ENCODE measurements around the gene CISD3. TPM values are rescaled to one million over a fixed set of nuclear protein-coding genes. Genes with fewer than 3 reads are reported as not detected.

The CISD3 gene
- total and polyA plus RNA-seq, 2 donors (not counting 1 experiment from before 2014, with no cell fraction given), result 5.0 to 11.3 TPM

- Mint-ChIP-seq H3K27ac (no peak overlapping the region), H3K4me3 (no peak overlapping the region), H3K9me3 (ENCODE audit: insufficient read depth) (no peaks in the 10 kb centered on the region), H3K27me3 (no peaks in the 10 kb centered on the region), H3K4me1 (peaks cover 11% of the 10 kb centered on the region)
- CTCF ChIA-PET, result interaction anchor here (0.7 kb wide), 1 partner anchor 15 kb away, joined by 3 read pairs; no protein-coding TSS in a partner anchor
- Histone ChIP-seq H3K36me3 (replicated peaks in 1 of 2; ENCODE audit: control extremely low read depth in 1 of 2, control insufficient read depth in 1 of 2, extremely low read depth in 1 of 2, insufficient read depth in 2 of 2, low read length in 1 of 2) (peaks cover 0 to 78% of the 10 kb centered on the region in 2 experiments), H3K4me1 (ENCODE audit: control insufficient read depth in 2 of 2, insufficient read depth in 2 of 2, low read length in 2 of 2) (peaks cover 0 to 5% of the 10 kb centered on the region in 2 donors), H4K20me1 (ENCODE audit: control insufficient read depth, insufficient read depth, low read length, poor library complexity, severe bottlenecking) (peaks cover 21% of the 10 kb centered on the region), H3K9me3 (ENCODE audit: control extremely low read depth in 1 of 3, control insufficient read depth in 2 of 3, insufficient read depth in 1 of 3, low read length in 2 of 3) (no peaks in the 10 kb centered on the region), H3K4me3 (ENCODE audit: control extremely low read depth in 1 of 5, extremely low read depth in 1 of 5, insufficient read depth in 1 of 5, low read depth in 2 of 5, low read length in 4 of 5) (no peak overlapping the region), H2AFZ (ENCODE audit: insufficient read depth, low read depth, low read length, poor library complexity, severe bottlenecking) (no peak overlapping the region), H3K27ac (ENCODE audit: low read length in 2 of 2) (no peak overlapping the region), H3K79me2 (ENCODE audit: control insufficient read depth, insufficient read depth, low read length) (no peaks in the 10 kb centered on the region), H3K27me3 (replicated peaks in 1 of 4; ENCODE audit: control extremely low read depth in 1 of 4, control insufficient read depth in 3 of 4, insufficient read depth in 4 of 4, low read length in 3 of 4) (no peaks in the 10 kb centered on the region), H3K9ac (ENCODE audit: low read length) (no peak overlapping the region), H3K4me2 (replicated peaks; ENCODE audit: low read depth, low read length, poor library complexity, severe bottlenecking) (no peak overlapping the region)
- POLR2A ChIA-PET, result interaction anchor here (1.2 kb wide), 1 partner anchor 11 kb away, joined by 3 read pairs; no protein-coding TSS in a partner anchor
- intact Hi-C loops (cut with micrococcal nuclease), result no loop called here
- DNase-seq (no peak), ATAC-seq (ENCODE audit: low read depth) (no peak)
- TF ChIP-seq EZH2 (IDR thresholded peaks at IDR 0.05; ENCODE audit: borderline replicate concordance, insufficient read depth, low read depth, low read length, poor library complexity, severe bottlenecking) (no peak), CTCF (IDR thresholded peaks at IDR 0.05) (no peak)
- WGBS (ENCODE audit: insufficient coverage), result 94% methylated on average over 31 of the region's 39 CpGs
Observed at GRCh38 chr17:38719943-38720641, 10.0 kb upstream of the CISD3 start.

GRCh38 chr17:38720941-38721340 is 9.2 kb upstream of the CISD3 start:
- Histone ChIP-seq H3K79me2 (ENCODE audit: control insufficient read depth, insufficient read depth, low read length) (no peaks in the 10 kb centered on the region), H3K27me3 (replicated peaks in 1 of 4; ENCODE audit: control extremely low read depth in 1 of 4, control insufficient read depth in 3 of 4, insufficient read depth in 4 of 4, low read length in 3 of 4) (no peaks in the 10 kb centered on the region), H4K20me1 (ENCODE audit: control insufficient read depth, insufficient read depth, low read length, poor library complexity, severe bottlenecking) (peaks cover 21% of the 10 kb centered on the region), H3K4me1 (ENCODE audit: control insufficient read depth in 2 of 2, insufficient read depth in 2 of 2, low read length in 2 of 2) (peaks cover 0 to 5% of the 10 kb centered on the region in 2 donors), H3K36me3 (replicated peaks in 1 of 2; ENCODE audit: control extremely low read depth in 1 of 2, control insufficient read depth in 1 of 2, extremely low read depth in 1 of 2, insufficient read depth in 2 of 2, low read length in 1 of 2) (peaks cover 0 to 72% of the 10 kb centered on the region in 2 experiments), H3K9ac (ENCODE audit: low read length) (no peak overlapping the region), H2AFZ (ENCODE audit: insufficient read depth, low read depth, low read length, poor library complexity, severe bottlenecking) (no peak overlapping the region), H3K27ac (ENCODE audit: low read length in 2 of 2) (no peak overlapping the region), H3K4me2 (replicated peaks; ENCODE audit: low read depth, low read length, poor library complexity, severe bottlenecking) (no peak overlapping the region), H3K9me3 (ENCODE audit: control extremely low read depth in 1 of 3, control insufficient read depth in 2 of 3, insufficient read depth in 1 of 3, low read length in 2 of 3) (no peaks in the 10 kb centered on the region), H3K4me3 (ENCODE audit: control extremely low read depth in 1 of 5, extremely low read depth in 1 of 5, insufficient read depth in 1 of 5, low read depth in 2 of 5, low read length in 4 of 5) (no peak overlapping the region)
- Mint-ChIP-seq H3K9me3 (ENCODE audit: insufficient read depth) (no peaks in the 10 kb centered on the region), H3K4me3 (no peak overlapping the region), H3K27me3 (no peaks in the 10 kb centered on the region), H3K4me1 (peaks cover 11% of the 10 kb centered on the region), H3K27ac (no peak overlapping the region)
- intact Hi-C loops (cut with micrococcal nuclease), result no loop called here
- ChIA-PET POLR2A (interaction anchor here (0.6 to 1.2 kb wide), 2 partner anchors 10 to 25 kb away, joined by 3 to 8 read pairs; no protein-coding TSS in a partner anchor), CTCF (interaction anchor here (1.2 kb wide), 1 partner anchor 10 kb away, joined by 3 read pairs; the partner anchor contains the start of gene CISD3)
- DNase-seq (no peak), ATAC-seq (ENCODE audit: low read depth) (no peak)
- TF ChIP-seq EZH2 (IDR thresholded peaks at IDR 0.05; ENCODE audit: borderline replicate concordance, insufficient read depth, low read depth, low read length, poor library complexity, severe bottlenecking) (no peak), CTCF (IDR thresholded peaks at IDR 0.05) (no peak)
- no CpG with 5 or more reads among the region's 6 CpGs for WGBS (ENCODE audit: insufficient coverage)
